Osteocyte (in vitro differentiated cells): Measurements from ENCODE around the gene TAP1. TPM values are rescaled to one million over a fixed set of nuclear protein-coding genes. Genes with fewer than 3 reads are reported as not detected.

Source experiments
- DNase-seq: peaks from one replicate; pipeline ENCODE4 v3.0.0; 2021; ENCODE audit warnings: mixed read lengths; ENCODE audit not compliant: unreplicated experiment; ENCODE audit errors: extremely low spot score
- H3K27ac Mint-ChIP-seq: one replicate; pipeline ENCODE4 v1.8.0; 2021; ENCODE audit warnings: mild to moderate bottlenecking, mixed read lengths; ENCODE audit not compliant: unreplicated experiment
- H3K27me3 Mint-ChIP-seq: one replicate; pipeline ENCODE4 v1.8.0; 2021; ENCODE audit warnings: mixed read lengths; ENCODE audit not compliant: unreplicated experiment
- H3K36me3 Mint-ChIP-seq: one replicate; pipeline ENCODE4 v1.8.0; 2021; ENCODE audit warnings: mixed read lengths; ENCODE audit not compliant: unreplicated experiment
- H3K4me1 Mint-ChIP-seq: one replicate; pipeline ENCODE4 v1.8.0; 2021; ENCODE audit warnings: mixed read lengths; ENCODE audit not compliant: unreplicated experiment
- H3K4me3 Mint-ChIP-seq: one replicate; pipeline ENCODE4 v1.8.0; 2021; ENCODE audit warnings: mild to moderate bottlenecking, moderate library complexity, mixed read lengths; ENCODE audit not compliant: unreplicated experiment
- H3K9me3 Mint-ChIP-seq: one replicate; pipeline ENCODE4 v1.8.0; 2021; ENCODE audit warnings: mixed read lengths; ENCODE audit not compliant: unreplicated experiment
- CTCF ChIP-seq: fragments of 200-600 bp; sonication (generic); IDR thresholded peaks from 2 replicates; pipeline ENCODE4 v1.5.0; 2021; ENCODE audit warnings: antibody characterized with exemption, mild to moderate bottlenecking, moderate library complexity
- total RNA-seq: library from RNA; stranded (reverse); gene quantifications from 2 replicates; pipeline ENCODE4 v1.2.1, GENCODE V29; 2021

The TAP1 gene
- total RNA-seq, 1 donor from 2014 or later = 33.2 TPM

GRCh38 chr6:32816746-32817204, 36.7 kb downstream of the TAP1 start, which contains the start of gene HLA-DOB:
Gene HLA-DOB (minus strand): TSS chr6:32817002. CDS start chr6:32816951, 51 bp downstream.
- H3K4me3 Mint-ChIP-seq = no peak within 1 kb of the TSS
- peaks cover 44% of the 10 kb centered on the region for H3K27me3 Mint-ChIP-seq
- no peak within 1 kb of the TSS for H3K27ac Mint-ChIP-seq
- peaks cover 5% of the 10 kb centered on the region for H3K4me1 Mint-ChIP-seq
- no peak for DNase-seq
- TF ChIP-seq CTCF = no peak
- no peaks in the 10 kb centered on the region for H3K36me3 Mint-ChIP-seq
- H3K9me3 Mint-ChIP-seq = no peaks in the 10 kb centered on the region

- Mint-ChIP-seq H3K9me3 (no peaks in the 10 kb centered on the region), H3K4me3 (no peak overlapping the region), H3K4me1 (peaks cover 5% of the 10 kb centered on the region), H3K27me3 (peaks cover 44% of the 10 kb centered on the region), H3K27ac (no peak overlapping the region), H3K36me3 (no peaks in the 10 kb centered on the region)
- no peak for DNase-seq
- TF ChIP-seq CTCF = no peak
Measured at GRCh38 chr6:32815996-32816395, 37.5 kb downstream of the TAP1 start.

GRCh38 chr6:32815115-32815514, 38.4 kb downstream of the TAP1 start:
- peaks cover 49% of the 10 kb centered on the region for H3K27me3 Mint-ChIP-seq
- DNase-seq = no peak
- no peaks in the 10 kb centered on the region for H3K36me3 Mint-ChIP-seq
- H3K27ac Mint-ChIP-seq = no peak overlapping the region
- no peak for TF ChIP-seq CTCF
- no peaks in the 10 kb centered on the region for H3K9me3 Mint-ChIP-seq
- H3K4me1 Mint-ChIP-seq = peaks cover 5% of the 10 kb centered on the region
- H3K4me3 Mint-ChIP-seq = no peak overlapping the region

GRCh38 chr6:32814145-32814544, 39.4 kb downstream of the TAP1 start:
- Mint-ChIP-seq H3K4me1 (peaks cover 5% of the 10 kb centered on the region), H3K27me3 (peaks cover 57% of the 10 kb centered on the region), H3K4me3 (no peak overlapping the region), H3K9me3 (no peaks in the 10 kb centered on the region), H3K36me3 (no peaks in the 10 kb centered on the region), H3K27ac (no peak overlapping the region)
- DNase-seq = no peak
- no peak for TF ChIP-seq CTCF

- DNase-seq = no peak
- Mint-ChIP-seq H3K36me3 (peaks cover 1% of the 10 kb centered on the region), H3K4me3 (no peak overlapping the region), H3K27me3 (peaks cover 56% of the 10 kb centered on the region), H3K9me3 (no peaks in the 10 kb centered on the region), H3K27ac (no peak overlapping the region), H3K4me1 (peaks cover 7% of the 10 kb centered on the region)
- no peak for TF ChIP-seq CTCF
Measured at GRCh38 chr6:32809171-32809570, 44.3 kb downstream of the TAP1 start.
